Measurements from ENCODE around the gene CDKAL1. TPM values are rescaled to one million over a fixed set of nuclear protein-coding genes. Genes with fewer than 3 reads are reported as not detected.

CDKAL1 gene
- total and polyA plus RNA-seq, 2 of the 8 experiments (the other 6 are each of a cell fraction or from before 2014, with no cell fraction given) = 8.4 to 24.6 TPM

DNA sequence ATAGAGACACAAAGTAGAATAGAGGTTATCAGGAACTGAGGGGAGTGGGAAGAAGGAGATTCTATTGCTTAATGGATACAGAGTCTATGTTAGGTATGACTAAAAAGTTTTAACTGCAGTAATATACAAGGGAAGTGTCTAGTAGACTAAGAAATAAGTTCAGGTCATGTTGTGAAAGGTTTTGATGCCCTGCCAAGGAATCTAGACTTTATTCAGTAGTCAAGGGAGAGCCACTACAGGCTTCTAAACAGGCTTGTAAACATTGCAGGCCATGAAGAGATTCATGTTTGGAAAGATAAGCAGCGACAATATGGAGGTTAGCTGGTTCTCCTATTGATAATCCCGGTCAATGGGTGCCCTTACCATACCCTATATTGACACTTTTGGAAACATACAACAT lies 706.5 kb downstream of the CDKAL1 start (continued):
- TF ChIP-seq GABPA (IDR thresholded peaks at IDR 0.05; ENCODE audit: borderline replicate concordance, insufficient read depth, low read length) (no peak), RXRA (IDR thresholded peaks at IDR 0.05; ENCODE audit: insufficient read depth, low read depth, low read length) (no peak)

All from H1 (cell line).